HG02588 (cell line): Measurements from ENCODE around the gene DZIP1.

Experiments used
- ATAC-seq: cut with Tn5 transposase; IDR thresholded peaks from one replicate; pipeline ENCODE4 v1.9.1; 2021; ENCODE audit warnings: mild to moderate bottlenecking, moderate library complexity; ENCODE audit not compliant: unreplicated experiment

Gene DZIP1

GRCh38 chr13:95643571-95643935, 953 bp downstream of the DZIP1 start:
- no peak for ATAC-seq

GRCh38 chr13:95642999-95643398, 1.5 kb downstream of the DZIP1 start:
- no peak for ATAC-seq

GRCh38 chr13:95642028-95642621, 2.4 kb downstream of the DZIP1 start:
- no peak for ATAC-seq

- no peak for ATAC-seq
Observed at GRCh38 chr13:95641291-95642027, 3.0 kb downstream of the DZIP1 start.

- no peak for ATAC-seq
Observed at GRCh38 chr13:95636853-95637252, 7.7 kb downstream of the DZIP1 start.

- no peak for ATAC-seq
Observed at GRCh38 chr13:95630593-95630992, 13.9 kb downstream of the DZIP1 start.

GRCh38 chr13:95629071-95629470, 15.4 kb downstream of the DZIP1 start:
- no peak for ATAC-seq

- no peak for ATAC-seq
Observed at GRCh38 chr13:95628488-95628887, 16.0 kb downstream of the DZIP1 start.

- no peak for ATAC-seq
Observed at GRCh38 chr13:95627590-95627989, 16.9 kb downstream of the DZIP1 start.

GRCh38 chr13:95626768-95627167, 17.7 kb downstream of the DZIP1 start:
- ATAC-seq, result no peak

GRCh38 chr13:95624020-95624419, 20.5 kb downstream of the DZIP1 start:
- ATAC-seq, result no peak

GRCh38 chr13:95623141-95623540, 21.4 kb downstream of the DZIP1 start:
- no peak for ATAC-seq

- no peak for ATAC-seq
Observed at GRCh38 chr13:95620825-95621498, 23.5 kb downstream of the DZIP1 start.

GRCh38 chr13:95620030-95620824, 24.3 kb downstream of the DZIP1 start:
- ATAC-seq, result no peak

- ATAC-seq, result no peak
Observed at GRCh38 chr13:95615539-95615938, 29.0 kb downstream of the DZIP1 start.

- no peak for ATAC-seq
Observed at GRCh38 chr13:95614641-95615245, 29.8 kb downstream of the DZIP1 start.

GRCh38 chr13:95608640-95609323, 35.7 kb downstream of the DZIP1 start:
- no peak for ATAC-seq

GRCh38 chr13:95607366-95607765, 37.1 kb downstream of the DZIP1 start:
- ATAC-seq, result no peak

- no peak for ATAC-seq
Observed at GRCh38 chr13:95605448-95606125, 38.9 kb downstream of the DZIP1 start.

GRCh38 chr13:95604556-95604915, 40.0 kb downstream of the DZIP1 start:
- no peak for ATAC-seq
